ENCODE data around the gene ARL5C.

The ARL5C gene, protein sequence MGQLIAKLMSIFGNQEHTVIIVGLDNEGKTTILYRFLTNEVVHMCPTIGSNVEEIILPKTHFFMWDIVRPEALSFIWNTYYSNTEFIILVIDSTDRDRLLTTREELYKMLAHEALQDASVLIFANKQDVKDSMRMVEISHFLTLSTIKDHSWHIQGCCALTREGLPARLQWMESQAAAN

DNA sequence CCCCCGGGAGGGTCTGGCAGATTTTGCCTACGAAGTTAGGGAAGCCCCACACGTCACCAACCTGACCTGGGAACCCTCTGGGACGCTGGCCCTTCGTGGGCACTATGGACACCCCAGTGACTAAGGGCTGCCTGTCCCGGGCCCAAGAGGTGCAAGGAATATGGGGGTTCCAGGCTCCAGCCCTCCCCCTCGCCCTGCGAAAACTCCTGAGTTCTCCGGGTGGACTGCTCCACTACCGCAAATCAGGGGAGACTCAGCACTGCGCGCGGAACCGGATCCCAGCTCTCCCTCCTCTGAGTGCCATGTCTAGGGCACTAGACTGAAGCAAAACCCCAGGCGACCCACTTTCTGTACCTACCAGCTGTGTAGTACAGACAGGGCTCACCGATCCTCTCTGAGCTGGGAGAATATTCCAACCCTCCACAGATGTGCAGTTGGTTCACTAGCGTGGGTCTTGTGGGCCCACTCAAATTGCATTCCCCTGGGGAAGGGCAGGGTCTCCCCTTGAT is at the start of gene ARL5C:
Gene ARL5C (minus strand): TSS at position 321 of the 509 bp plus-strand sequence. CDS start 401 bp downstream, outside the sequence.
- DNase-seq (ENCODE audit: low spot score): no peak

DNA sequence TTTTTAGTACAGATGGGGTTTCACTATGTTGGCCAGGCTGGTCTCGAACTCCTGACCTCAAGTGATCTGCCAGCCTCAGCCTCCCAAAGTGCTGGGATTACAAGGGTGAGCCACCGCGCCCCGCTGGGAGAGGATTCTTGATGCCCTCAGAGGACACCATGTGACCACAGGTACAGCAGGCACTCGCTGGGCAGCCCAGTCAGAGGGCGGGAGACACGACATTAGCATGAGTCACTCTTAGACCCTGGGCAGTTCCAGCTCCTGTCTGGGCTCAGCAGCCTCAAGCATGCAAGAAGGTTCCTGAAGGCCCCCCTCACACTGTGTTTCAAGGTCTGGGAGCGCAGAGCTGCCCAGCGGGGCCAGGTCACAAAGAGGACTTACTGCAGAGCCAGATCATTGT is 47.9 kb upstream of the ARL5C start:
- DNase-seq (ENCODE audit: low spot score): no peak

DNA sequence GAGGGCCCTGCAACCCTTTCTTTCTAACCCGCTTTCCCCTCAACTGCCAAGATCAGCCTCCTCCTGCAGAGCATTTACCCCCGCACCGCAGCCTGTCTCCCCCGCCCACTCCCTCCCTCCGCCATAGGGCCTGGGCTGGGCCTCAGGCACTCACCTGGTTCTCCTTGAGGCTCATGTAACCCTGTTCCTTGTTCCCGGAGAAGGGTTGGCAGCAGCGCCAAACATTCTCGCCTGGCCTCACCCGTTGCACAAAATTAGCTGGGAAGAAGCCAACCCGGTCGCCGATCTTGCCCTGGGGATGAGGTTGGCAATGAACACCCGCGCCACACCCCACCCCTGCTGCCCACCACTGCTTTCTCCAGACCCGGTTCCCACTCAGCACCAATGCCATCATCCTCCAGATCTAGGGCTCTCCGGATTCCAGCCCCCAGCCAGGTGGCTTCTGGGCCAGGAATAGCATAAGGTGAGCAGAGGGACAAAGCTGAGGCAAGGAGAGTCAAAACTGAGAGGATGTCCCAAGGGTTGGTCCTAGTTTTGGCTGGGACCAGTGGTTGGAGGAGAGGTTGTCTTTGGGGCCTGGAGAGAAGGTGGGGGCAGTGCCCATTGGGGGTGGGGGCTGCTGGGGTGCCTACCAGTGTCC is 47.0 kb upstream of the ARL5C start:
- DNase-seq (ENCODE audit: low spot score): no peak

DNA sequence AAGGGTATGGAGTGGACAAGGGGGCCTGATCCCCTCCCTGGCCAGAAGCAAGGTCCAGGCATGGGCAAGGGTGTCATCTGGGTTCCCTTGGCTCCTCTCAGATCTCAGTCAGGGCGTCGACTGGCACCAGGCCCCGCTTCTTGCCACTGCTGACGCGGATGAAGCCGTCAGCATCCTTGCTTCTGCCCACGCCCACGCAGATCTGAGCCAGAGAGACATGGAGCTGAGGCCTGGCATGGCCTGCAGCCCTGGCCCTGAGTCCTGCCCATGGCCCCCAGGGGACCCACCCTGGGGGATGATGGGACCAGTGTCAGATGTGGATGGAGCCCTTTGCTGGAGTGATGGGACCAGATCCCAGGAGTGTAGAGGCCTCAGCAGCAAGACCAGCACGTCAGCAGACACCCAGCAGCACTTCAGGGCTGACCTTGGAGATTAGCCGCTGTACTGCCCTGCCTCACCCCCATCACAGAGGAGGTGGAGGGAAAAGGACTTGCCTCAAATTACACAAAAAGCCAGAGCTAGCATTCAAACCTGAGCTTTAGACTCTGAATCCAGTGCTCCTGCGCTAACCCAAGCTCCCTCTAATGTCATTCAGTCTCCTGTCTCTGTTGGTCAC is 46.3 kb upstream of the ARL5C start:
- DNase-seq (ENCODE audit: low spot score): no peak

DNA sequence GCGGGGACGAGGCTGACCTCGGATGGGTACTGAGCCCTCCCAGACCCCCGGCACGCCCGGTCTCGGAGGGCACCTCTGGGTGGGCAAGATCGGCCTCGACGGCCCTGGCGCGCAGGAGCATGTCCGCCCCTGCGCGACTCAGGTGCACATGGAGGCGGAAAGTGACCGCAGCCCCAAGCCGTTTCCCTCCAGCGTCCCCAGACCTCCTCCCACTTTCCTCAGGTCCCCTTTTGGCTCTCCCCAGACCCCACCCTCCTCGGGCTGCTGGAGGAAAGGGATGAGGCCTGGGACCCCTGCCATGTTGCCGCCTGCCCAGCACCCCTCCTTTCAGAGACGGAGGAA is 44.1 kb upstream of the ARL5C start:
- no peak for DNase-seq (ENCODE audit: low spot score)

DNA sequence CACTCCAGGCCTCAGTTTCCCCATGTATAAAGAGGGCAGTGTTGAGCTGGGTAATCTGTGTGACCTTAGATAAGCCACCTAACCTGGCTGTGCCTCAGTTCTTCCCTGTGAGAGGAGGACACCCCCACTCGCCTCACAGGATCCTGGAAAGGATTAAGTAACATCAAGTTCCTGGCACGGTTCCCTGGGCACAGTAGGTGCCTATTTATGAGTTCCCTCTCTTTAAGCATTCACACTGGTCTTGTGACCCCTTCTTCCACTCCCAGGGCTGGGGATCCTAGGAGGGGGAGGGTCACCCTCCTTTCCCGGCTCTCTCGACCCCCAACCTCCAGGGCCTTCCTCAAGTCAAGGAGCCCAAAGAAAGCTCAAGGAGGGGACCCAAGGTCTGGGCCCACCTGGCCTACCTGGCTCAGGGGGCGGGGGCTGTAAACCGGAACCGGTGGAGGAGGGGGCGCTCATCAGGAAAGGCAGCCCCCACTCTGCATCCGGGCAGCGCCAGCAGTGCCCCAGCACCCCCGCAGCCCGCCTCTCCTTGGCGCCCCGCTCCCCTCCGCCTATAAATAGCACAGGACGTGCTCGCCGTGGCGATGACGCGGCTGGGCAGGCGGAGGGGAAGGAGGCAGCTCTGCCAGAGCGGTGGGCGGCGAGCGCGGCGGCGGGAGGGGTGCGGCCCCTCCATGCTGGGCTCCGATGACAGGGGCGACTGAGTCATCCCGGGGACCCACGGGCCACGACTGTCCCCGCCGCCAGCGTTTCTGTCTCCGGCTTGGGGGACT is 43.5 kb upstream of the ARL5C start:
- DNase-seq (ENCODE audit: low spot score): peak; percentile 61

DNA sequence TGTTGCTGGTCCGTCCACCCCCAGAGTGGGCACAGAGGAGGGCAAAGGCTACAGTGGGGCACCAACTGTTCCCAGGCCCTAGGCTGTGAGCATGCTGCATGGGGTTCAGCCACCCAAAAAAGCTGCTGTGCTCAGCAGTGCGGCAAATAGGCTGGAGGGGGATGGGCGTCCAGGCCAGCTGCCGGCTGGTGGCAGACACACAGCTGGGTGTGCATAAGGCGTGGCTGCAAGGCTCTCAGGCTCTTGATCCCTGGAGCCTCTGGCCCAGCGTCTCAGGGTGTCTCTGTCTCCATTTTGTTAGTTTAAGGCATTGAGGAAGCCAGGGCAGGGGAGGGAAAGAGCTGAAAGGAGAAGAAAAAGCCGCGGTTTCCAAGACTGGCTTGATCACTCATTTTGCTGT is 42.9 kb upstream of the ARL5C start:
- no peak for DNase-seq (ENCODE audit: low spot score)

DNA sequence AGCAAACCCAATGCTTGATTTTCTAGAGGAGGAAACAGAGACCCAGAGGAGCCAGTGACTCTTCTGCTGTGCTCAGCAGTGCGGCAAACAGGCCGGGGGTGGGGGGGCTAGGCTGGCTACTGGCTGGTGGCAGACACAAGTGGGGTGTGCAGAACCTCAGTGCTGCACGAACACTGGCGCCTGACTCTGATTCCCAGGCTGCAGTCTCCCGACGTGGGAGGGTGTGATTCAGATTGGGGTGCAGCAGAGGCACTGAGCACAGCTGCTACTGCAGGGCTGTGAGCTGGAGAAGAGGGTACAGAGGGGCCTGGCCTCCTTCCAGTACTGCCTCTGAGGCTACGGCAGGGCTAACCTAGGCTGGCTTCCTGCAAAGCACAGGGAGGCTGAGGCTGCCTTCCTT is 42.2 kb upstream of the ARL5C start:
- DNase-seq (ENCODE audit: low spot score): no peak

DNA sequence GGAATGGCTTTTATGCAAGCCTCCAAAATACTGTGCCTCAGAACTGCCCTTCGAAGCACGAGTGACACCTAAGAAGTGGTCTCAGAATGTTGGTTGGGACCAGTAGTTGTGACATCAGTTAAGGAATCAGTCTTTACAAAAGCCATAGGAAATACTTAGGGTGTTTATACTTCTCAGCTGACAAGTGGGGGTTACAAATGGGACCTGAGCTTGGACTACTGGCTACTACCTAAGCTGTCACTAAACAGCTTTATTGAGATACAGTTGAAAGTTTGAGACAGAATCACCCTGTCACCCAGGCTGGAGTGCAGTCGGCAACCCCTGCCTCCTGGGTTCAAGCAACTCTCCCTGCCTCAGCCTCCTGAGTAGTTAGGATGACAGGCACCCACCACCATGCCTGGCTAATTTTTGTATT is 39.2 kb upstream of the ARL5C start:
- DNase-seq (ENCODE audit: low spot score): no peak

DNA sequence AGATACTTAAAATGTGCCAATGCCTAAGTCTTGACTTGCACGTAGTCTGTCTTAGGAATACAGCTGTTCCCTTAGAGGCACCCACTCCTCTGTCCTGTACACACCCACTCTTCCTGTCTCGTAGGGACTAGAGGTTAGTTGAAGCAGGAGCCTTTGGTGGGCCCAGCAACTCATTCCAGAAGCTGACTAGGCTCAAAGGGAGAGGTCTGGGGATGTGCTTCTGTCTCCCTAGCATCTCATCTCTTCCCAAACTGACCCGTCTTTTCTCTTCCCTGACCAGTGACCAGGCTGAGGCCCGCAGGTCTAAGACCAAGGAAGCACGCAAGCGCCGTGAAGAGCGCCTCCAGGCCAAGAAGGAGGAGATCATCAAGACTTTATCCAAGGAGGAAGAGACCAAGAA is 38.3 kb upstream of the ARL5C start:
- DNase-seq (ENCODE audit: low spot score): no peak

DNA sequence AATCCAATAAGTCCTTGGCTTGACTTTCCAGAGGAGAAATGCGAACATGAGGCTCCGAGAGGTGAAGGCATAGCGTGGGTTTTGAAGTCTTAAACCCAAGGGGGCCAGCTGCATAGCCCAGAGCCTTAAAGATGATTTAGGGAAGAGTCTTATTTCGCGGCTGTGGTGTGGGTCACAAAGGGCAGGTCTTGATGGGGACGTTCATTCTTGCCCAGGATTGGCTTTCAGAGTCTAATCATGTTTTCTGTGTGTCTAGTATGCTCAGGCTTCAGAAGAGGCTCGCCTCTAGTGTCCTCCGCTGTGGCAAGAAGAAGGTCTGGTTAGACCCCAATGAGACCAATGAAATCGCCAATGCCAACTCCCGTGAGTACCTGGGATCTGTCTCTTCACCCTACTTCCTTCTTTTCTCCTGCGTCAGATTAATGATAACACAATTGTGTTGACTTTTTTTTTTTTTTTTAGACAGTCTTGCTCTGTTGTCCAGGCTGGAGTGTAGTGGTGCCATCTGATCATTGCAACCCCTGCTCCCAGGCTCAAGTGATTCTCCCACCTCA is 35.1 kb upstream of the ARL5C start:
- DNase-seq (ENCODE audit: low spot score): no peak

DNA sequence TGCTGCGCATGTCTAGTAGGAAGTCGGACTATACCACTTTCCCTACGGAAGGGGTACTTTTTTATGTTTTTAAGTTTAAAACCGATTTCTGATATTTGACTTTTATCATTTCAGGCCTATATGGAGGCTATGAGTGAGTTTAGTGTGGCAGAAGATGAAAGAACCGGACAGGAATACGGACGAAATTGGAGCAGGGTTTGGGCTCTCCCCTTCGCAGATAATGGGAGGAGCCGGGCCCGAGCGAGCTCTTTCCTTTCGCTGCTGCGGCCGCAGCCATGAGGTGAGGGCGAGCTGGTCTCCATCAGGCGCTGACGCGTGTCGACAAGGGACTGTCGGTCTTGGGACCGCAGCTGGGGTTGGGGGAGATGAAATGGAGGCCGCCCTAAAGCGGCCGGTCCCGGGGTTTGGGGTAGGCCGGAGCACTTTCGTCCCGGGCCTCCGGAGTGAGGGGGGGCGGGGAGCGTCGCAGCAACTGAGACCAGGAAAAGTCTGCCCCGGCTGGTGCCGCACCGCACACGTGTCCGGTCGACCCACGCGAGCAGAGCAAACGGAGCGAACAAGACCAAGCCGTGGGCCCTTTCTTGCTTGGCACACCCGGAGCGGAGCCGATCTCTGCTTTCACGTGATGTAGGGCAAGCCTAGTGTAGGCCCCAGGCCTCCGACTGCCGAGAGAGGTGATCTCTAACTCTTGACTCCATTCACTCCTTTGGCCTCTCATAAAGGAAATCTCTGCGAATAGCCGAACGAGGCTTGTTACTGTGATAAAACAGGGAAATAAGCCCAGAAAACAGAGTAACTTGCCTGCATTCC is 34.3 kb upstream of the ARL5C start, which contains the start of gene RPL19:
Gene RPL19 (plus strand): TSS at position 214 of the 810 bp plus-strand sequence. CDS start 62 bp downstream, at position 276.
- peak; percentile 86 for DNase-seq (ENCODE audit: low spot score)

DNA sequence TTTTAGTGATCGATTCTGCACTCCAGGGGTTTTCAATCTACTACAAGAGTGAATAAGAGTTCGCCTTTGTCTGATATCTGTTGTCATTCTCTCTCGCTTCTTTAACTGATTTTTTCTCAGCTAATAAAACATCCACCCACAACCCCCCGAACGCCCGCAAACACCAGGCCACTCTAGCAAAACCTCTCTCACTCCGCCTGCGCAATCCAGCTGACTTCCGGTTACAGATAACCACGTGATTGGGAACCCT is 33.8 kb upstream of the ARL5C start:
- peak; percentile 89 for DNase-seq (ENCODE audit: low spot score)

DNA sequence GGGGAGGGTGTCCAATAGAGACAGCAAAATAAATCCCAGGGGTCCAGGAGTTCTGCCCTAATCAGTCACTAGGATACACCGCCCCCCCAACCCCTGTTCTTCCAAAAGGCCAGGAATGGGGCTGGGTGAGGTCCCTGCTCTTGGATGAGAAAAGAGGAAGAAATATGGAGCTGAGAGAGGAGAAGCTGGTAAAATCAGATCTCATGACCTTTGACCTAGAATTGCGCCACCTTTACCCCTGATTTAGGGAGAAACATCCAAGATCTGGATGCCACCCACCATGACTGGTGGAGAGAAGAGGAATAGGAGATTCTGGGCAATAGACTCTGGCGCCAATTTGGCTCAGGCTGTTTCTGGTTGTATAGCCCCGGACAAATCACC is 32.2 kb upstream of the ARL5C start:
- DNase-seq (ENCODE audit: low spot score): no peak

DNA sequence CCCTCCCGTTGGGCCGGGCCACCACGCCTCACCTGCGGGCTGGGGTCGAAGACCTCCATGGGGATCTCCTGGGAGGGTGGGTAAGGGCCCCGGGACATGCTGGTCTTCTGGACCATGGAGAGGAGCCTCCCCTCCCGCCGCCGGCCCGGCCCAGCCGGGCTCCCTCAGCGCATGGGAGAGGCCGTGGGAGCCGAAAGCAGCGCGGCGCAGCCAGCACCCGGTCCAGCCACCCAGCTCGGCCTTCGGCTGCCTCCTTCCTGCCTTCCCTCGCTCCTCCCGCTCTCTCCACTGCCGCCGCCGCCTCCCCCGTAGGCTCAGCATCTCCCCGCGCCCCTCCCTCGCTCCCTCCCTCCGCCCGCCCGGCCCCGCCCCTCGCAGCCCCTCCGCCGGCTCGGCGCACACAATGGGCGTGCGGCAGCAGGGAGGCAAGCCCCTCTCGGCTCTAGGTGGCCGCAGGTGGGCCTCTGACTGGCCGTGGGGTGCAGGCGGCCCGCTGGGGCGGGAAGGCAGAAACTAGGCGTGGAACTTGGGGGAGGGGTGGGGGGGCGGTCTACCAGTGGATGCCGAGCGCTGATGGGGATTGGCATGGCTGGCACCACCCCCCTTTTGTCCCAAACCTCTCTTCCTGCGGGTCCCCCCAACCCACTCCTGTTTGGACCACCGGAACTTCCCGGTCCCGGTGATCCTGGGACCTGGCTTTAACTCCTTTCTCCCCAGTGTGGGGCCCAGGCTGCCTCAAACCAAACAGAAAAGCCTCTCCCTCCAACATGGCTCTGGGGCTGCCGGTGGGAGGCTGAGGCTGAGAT is 31.6 kb upstream of the ARL5C start, which contains the start of gene CACNB1:
Gene CACNB1 (minus strand): TSS at position 290 of the 806 bp plus-strand sequence. CDS start 174 bp downstream, at position 116.
- DNase-seq (ENCODE audit: low spot score): peak; percentile 94

DNA sequence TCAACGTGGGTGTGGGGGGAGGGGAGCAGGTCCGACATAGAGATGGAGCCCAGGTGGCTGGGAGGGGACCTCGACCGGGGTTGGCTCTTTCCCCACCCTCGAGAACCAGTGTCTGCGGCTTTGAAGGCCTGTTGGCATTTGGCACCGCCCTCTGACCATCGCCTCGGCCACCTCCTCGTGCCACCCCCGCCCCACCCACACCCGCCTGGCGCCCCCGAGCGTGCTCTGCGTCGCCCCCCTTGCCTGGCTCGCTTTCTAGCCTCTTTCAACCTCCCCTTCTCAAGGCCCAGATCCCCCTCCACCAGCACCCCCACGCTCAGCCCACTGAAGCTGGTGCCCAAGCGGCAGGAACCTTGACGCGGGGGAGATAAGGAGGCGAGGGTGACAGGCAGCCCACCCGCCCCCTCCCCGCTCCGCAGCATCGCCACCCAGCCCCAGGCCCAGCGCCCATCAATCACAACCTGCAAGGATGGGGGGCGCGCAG is 30.9 kb upstream of the ARL5C start:
- DNase-seq (ENCODE audit: low spot score): peak; percentile 57

DNA sequence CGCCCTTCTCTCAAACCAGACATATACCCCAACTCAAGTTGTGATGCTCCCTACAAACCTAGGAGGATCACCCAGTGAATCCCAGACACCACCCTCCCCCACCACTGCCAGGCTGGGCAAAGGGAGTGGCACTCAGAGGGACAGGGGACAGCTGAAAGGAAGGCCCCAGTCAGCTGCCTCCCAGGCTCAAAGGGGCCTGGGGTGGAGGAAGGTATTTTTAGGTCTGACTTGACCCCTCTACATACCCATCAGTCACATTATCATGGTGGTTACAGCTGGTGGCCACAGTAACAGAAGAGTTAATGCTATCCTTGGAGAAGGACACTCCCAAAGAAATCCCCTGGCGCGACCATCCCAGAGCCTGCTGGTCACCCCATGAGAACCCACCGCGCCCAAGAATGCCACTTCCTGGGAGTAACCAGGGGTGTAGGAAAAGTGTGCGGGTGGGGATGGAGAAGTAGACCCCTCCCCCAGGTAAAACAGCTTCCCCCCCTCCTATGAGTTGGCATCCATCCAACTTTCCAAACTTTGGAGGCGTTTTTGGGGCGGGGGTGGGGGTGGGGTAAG is 30.4 kb upstream of the ARL5C start:
- DNase-seq (ENCODE audit: low spot score): no peak

DNA sequence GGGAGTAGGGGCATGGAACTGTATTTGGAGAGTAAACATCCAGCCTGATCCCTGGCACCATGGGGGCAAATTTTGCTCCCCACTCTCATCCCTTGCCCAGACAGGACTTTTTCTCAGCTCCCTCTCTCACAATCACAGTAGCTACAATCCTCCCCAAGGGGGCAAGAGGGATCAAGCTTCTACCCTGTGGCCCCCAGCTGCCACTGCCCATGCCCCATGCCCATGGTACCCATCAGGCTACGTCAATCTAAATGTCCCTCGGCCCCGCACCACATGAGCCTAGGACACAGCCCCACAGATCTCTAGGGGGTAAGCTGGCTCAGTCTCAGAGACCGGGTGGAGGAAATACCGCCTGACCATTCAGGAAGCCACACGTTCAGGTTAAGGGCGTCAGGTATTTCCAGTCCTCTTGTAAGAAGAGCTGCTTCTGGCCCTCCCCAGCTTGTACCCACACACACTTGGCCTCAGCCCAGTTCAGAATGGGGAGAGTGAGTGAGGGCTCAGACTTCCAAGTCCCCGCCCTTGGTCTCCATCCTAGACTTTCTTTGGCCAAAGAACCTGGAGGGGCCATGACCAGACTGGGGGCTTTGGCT is 29.7 kb upstream of the ARL5C start:
- DNase-seq (ENCODE audit: low spot score): no peak

DNA sequence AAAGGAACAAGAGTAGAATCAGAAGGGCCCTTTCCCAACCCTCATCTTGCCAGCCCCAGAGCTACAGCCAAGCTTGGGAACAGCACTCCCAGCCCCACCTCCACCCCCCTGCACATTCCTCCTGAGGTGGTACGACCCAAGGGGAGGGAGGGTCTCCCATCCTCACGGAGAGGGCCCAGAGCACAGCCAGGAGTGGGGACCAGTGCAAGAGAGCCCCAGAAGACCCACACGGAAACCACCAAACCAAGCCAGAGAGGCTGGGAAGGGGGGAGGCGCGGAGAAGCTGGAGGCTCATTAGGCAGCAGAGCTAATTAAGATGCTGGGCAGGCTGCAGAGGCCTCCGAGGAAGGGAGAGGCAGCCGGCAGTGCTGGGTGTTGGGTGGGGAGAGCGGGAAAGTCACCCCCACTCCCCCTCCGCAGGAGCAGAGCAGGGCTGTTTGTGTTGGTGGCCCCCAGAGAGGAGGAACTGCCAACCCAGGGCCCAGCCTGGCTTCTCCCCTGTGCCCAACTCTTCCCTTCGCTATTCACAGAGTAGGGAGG is 29.1 kb upstream of the ARL5C start:
- peak; percentile 64 for DNase-seq (ENCODE audit: low spot score)

All from iPS-NIHi11 (cell line).